NT2/D1 (cell line): ENCODE measurements around the gene LUC7L.

Source experiments
- SUZ12 ChIP-seq: IDR thresholded peaks from 2 replicates; pipeline ENCODE4 v1.6.1; 2011; ENCODE audit not compliant: insufficient read length, insufficient read depth; ENCODE audit errors: extremely low read depth
- YY1 ChIP-seq: IDR thresholded peaks from 2 replicates; pipeline ENCODE4 v1.6.1; 2011; ENCODE audit not compliant: insufficient read length, insufficient read depth
- ZNF274 ChIP-seq: IDR thresholded peaks from 2 replicates; pipeline ENCODE4 v1.6.1; 2011; ENCODE audit warnings: mild to moderate bottlenecking, low read depth, low read length

GRCh38 chr16:143047-143446, 86.2 kb downstream of the LUC7L start:
- TF ChIP-seq ZNF274 (no peak), YY1 (no peak), SUZ12 (no peak)
